GM12878 (cell line): Measurements from ENCODE around the gene CACNA2D2.

Source experiments
- BHLHE40 ChIP-seq, 2 experiments: fragments of 450-650 bp in 1 of 2; IDR thresholded peaks; 2 replicates each; pipeline ENCODE4 v1.6.1; 2011 to 2017; ENCODE audit warnings: low read depth in 2 of 2, borderline replicate concordance in 1 of 2, improper control_type of control experiment in 1 of 2, low read length in 1 of 2, mild to moderate bottlenecking in 1 of 2
- CHD2 ChIP-seq: IDR thresholded peaks from 2 replicates; pipeline ENCODE4 v1.6.1; 2011; ENCODE audit warnings: low read depth, low read length, improper control_type of control experiment, borderline replicate concordance
- RAD21 ChIP-seq: IDR thresholded peaks from 2 replicates; pipeline ENCODE4 v1.6.1; 2011; ENCODE audit warnings: mild to moderate bottlenecking, low read depth, low read length, moderate library complexity; ENCODE audit not compliant: insufficient read depth
- SMAD1 ChIP-seq: fragments of 450-650 bp; IDR thresholded peaks from 2 replicates; pipeline ENCODE4 v1.6.1; 2018; ENCODE audit warnings: mild to moderate bottlenecking, low read depth; ENCODE audit not compliant: partially characterized antibody
- SUZ12 ChIP-seq: fragments of 200-600 bp; sonication (generic); IDR thresholded peaks from one replicate; pipeline ENCODE4 v1.6.1; 2018; ENCODE audit warnings: antibody characterized with exemption, mild to moderate bottlenecking; ENCODE audit not compliant: unreplicated experiment
- TF ChIP-seq, protein P1 (sequence below), 3 experiments: IDR thresholded peaks in 2 of 3; conservative IDR thresholded peaks in 1 of 3; 2 replicates each; pipeline ENCODE4 v1.5.1; 2011; ENCODE audit warnings: low read depth in 3 of 3, low read length in 3 of 3, mild to moderate bottlenecking in 3 of 3, control low read depth in 2 of 3, moderate library complexity in 2 of 3, inconsistent platforms in 1 of 3, mixed read lengths in 1 of 3; ENCODE audit not compliant: control insufficient read depth in 2 of 3, insufficient read depth in 1 of 3; ENCODE audit errors: extremely low read depth in 1 of 3
- TF ChIP-seq, protein P2 (sequence below): IDR thresholded peaks from 2 replicates; pipeline ENCODE4 v1.6.1; 2011; ENCODE audit warnings: low read depth, low read length, improper control_type of control experiment, borderline replicate concordance

DNA sequence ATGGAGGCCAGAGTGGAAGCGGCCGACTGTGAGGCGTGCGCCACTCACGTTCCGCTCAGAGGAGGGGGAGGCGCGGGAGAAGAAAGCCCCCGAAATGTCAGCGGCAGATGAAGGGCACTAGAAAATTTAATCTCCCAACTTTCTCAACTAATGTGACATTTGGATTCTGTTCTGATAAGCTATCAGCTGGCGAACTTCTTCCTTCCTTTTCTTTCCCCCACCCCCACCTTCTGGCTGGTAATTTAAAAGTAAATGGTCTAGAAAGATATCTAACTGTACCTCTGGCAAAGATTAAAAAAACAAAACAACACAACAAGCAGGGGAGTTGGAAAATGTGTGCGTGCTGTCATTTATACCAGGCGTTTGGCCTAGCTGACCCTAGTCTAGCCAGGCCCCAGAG lies 117.7 kb downstream of the CACNA2D2 start:
- TF ChIP-seq RAD21 (no peak), SUZ12 (no peak), SMAD1 (no peak), BHLHE40 (IDR thresholded peaks at IDR 0.05; ENCODE audit: borderline replicate concordance in 1 of 2, low read depth in 2 of 2, low read length in 1 of 2) (no peak), CHD2 (no peak)
- TF ChIP-seq, protein P1, sequence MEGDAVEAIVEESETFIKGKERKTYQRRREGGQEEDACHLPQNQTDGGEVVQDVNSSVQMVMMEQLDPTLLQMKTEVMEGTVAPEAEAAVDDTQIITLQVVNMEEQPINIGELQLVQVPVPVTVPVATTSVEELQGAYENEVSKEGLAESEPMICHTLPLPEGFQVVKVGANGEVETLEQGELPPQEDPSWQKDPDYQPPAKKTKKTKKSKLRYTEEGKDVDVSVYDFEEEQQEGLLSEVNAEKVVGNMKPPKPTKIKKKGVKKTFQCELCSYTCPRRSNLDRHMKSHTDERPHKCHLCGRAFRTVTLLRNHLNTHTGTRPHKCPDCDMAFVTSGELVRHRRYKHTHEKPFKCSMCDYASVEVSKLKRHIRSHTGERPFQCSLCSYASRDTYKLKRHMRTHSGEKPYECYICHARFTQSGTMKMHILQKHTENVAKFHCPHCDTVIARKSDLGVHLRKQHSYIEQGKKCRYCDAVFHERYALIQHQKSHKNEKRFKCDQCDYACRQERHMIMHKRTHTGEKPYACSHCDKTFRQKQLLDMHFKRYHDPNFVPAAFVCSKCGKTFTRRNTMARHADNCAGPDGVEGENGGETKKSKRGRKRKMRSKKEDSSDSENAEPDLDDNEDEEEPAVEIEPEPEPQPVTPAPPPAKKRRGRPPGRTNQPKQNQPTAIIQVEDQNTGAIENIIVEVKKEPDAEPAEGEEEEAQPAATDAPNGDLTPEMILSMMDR (IDR thresholded peaks at IDR 0.05 in 2 of 3, conservative IDR thresholded peaks at IDR 0.05 in 1 of 3; ENCODE audit: control insufficient read depth in 2 of 3, extremely low read depth in 1 of 3, insufficient read depth in 1 of 3, low read depth in 3 of 3, low read length in 3 of 3), result no peak
- TF ChIP-seq, protein P2, sequence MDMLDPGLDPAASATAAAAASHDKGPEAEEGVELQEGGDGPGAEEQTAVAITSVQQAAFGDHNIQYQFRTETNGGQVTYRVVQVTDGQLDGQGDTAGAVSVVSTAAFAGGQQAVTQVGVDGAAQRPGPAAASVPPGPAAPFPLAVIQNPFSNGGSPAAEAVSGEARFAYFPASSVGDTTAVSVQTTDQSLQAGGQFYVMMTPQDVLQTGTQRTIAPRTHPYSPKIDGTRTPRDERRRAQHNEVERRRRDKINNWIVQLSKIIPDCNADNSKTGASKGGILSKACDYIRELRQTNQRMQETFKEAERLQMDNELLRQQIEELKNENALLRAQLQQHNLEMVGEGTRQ, result no peak
